Spleen (tissue), 7 donors: ENCODE data around the gene CCIN.
A peak's percentile ranks its signal among the peaks of the same experiment; 100 is the strongest.

Experiments
- POLR2A ChIP-seq, 3 donors: fragments of 450-650 bp; IDR thresholded peaks; one replicate each; pipeline ENCODE4 v1.5.1; 2017; ENCODE audit warnings: antibody characterized with exemption in 3 of 3, mild to moderate bottlenecking in 1 of 3
- POLR2AphosphoS5 ChIP-seq, 3 donors: sonication (generic); formaldehyde crosslinking; IDR thresholded peaks; one replicate each; pipeline ENCODE4 v1.5.1; 2017; ENCODE audit warnings: antibody characterized with exemption in 3 of 3
- TF ChIP-seq, protein P1 (sequence below), 11 experiments: fragments of 200-600 bp in 7 of 11; fragments of 450-650 bp in 4 of 11; sonication (generic) in 4 of 11; IDR thresholded peaks in 8 of 11; conservative IDR thresholded peaks in 3 of 11; 1 replicate in 7 of 11; 2 replicates in 4 of 11; pipeline versions ENCODE4 v1.4.0 to v1.8.0; 2016 to 2021; ENCODE audit warnings: antibody characterized with exemption in 11 of 11, inconsistent platforms in 4 of 11, mild to moderate bottlenecking in 1 of 11
- donor health status: DM: no; HTN: no; CAD: no; lungs with moderate emphysema.
- donor health status: DM: no; HTN: no; CAD: no.
- donor health status: DM: no; HTN: no; CAD: no.

DNA sequence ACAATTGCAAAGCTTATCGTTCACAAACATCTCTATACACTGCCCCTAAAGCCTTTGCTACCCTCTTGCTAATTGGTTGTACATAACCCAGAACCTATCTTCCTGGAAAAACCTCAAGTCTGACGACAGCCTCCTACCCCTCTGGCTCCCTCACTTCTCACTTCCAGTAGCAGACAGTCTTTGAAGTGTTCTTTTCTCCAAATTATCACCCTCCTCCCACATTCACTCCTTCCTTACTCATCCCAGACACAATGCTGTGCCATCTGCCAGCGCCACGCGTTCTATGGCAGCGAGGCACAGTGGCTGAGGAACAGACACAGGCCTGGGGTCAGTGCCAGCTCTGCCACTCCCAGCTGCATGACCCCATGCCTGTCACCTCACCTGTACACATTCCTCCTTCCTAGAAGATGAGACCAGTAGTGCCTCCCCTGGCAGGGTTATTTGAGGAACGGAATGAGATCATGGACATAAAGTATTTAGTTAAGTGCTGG is 49.3 kb downstream of the CCIN start:
- TF ChIP-seq, protein P1, sequence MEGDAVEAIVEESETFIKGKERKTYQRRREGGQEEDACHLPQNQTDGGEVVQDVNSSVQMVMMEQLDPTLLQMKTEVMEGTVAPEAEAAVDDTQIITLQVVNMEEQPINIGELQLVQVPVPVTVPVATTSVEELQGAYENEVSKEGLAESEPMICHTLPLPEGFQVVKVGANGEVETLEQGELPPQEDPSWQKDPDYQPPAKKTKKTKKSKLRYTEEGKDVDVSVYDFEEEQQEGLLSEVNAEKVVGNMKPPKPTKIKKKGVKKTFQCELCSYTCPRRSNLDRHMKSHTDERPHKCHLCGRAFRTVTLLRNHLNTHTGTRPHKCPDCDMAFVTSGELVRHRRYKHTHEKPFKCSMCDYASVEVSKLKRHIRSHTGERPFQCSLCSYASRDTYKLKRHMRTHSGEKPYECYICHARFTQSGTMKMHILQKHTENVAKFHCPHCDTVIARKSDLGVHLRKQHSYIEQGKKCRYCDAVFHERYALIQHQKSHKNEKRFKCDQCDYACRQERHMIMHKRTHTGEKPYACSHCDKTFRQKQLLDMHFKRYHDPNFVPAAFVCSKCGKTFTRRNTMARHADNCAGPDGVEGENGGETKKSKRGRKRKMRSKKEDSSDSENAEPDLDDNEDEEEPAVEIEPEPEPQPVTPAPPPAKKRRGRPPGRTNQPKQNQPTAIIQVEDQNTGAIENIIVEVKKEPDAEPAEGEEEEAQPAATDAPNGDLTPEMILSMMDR (IDR thresholded peaks at IDR 0.05 in 8 of 11, conservative IDR thresholded peaks at IDR 0.05 in 3 of 11), result no peak
- TF ChIP-seq POLR2A (IDR thresholded peaks at IDR 0.05), result no peak
- peak in 2 of 3 donors; percentile 17 to 63 for TF ChIP-seq POLR2AphosphoS5 (IDR thresholded peaks at IDR 0.05)
